Neural cell (in vitro differentiated cells): Measurements from ENCODE around the gene ELMO1. TPM values are rescaled to one million over a fixed set of nuclear protein-coding genes. Genes with fewer than 3 reads are reported as not detected.

Experiments used
- H2AFZ ChIP-seq: fragments of 200-600, 300-800 bp; sonication (generic), shearing (Covaris generic); 2 replicates; pipeline ENCODE4 v1.6.0; 2014; ENCODE audit warnings: low read depth, mild to moderate bottlenecking, antibody characterized with exemption, low read length, moderate library complexity
- H3F3A ChIP-seq: fragments of 200-600 bp; shearing (Covaris generic); 2 replicates; pipeline ENCODE4 v1.6.1; 2016; ENCODE audit warnings: mild to moderate bottlenecking, moderate library complexity, mixed read lengths, antibody characterized with exemption, low read length; ENCODE audit not compliant: insufficient read depth, poor library complexity, severe bottlenecking
- H3K27ac ChIP-seq: fragments of 200-600, 300-800 bp; sonication (generic), shearing (Covaris generic); 2 replicates; pipeline ENCODE4 v1.5.1; 2014; ENCODE audit warnings: mild to moderate bottlenecking, low read length, moderate library complexity
- H3K27me3 ChIP-seq: fragments of 300-800, 200-600 bp; sonication (generic), shearing (Covaris generic); 2 replicates; pipeline ENCODE4 v1.6.0; 2014; ENCODE audit warnings: mild to moderate bottlenecking, low read depth, low read length, moderate library complexity; ENCODE audit not compliant: insufficient read depth
- H3K36me3 ChIP-seq: fragments of 300-800, 200-600 bp; sonication (generic), shearing (Covaris generic); 2 replicates; pipeline ENCODE4 v1.5.1; 2014; ENCODE audit warnings: mild to moderate bottlenecking, antibody characterized with exemption, low read length, moderate library complexity; ENCODE audit not compliant: insufficient read depth
- H3K4me2 ChIP-seq: fragments of 300-800, 200-600 bp; sonication (generic), shearing (Covaris generic); 2 replicates; pipeline ENCODE4 v1.6.0; 2014; ENCODE audit warnings: mild to moderate bottlenecking, low read length
- H3K4me3 ChIP-seq: fragments of 300-800, 200-600 bp; sonication (generic), shearing (Covaris generic); 2 replicates; pipeline ENCODE4 v1.5.1; 2014; ENCODE audit warnings: mild to moderate bottlenecking, low read length, moderate library complexity
- H3K79me2 ChIP-seq: fragments of 200-600 bp; shearing (Covaris generic); replicated peaks from 2 replicates; pipeline ENCODE4 v1.6.0; 2014; ENCODE audit warnings: mild to moderate bottlenecking, low read length, moderate library complexity; ENCODE audit not compliant: insufficient read depth
- H3K9ac ChIP-seq: fragments of 300-800, 200-600 bp; sonication (generic), shearing (Covaris generic); 2 replicates; pipeline ENCODE4 v1.6.1; 2016; ENCODE audit warnings: mild to moderate bottlenecking, low read length, mixed read lengths
- H3K9me2 ChIP-seq: fragments of 200-600 bp; shearing (Covaris generic); 2 replicates; pipeline ENCODE4 v1.6.1; 2016; ENCODE audit warnings: mild to moderate bottlenecking, low read length, mixed read lengths; ENCODE audit not compliant: insufficient read depth
- H3K9me3 ChIP-seq: fragments of 200-600, 300-800 bp; sonication (generic), shearing (Covaris generic); 2 replicates; pipeline ENCODE4 v1.6.1; 2016; ENCODE audit warnings: mild to moderate bottlenecking, mixed run types, low read length, moderate library complexity, mixed read lengths
- H4K20me1 ChIP-seq: fragments of 200-600 bp; shearing (Covaris generic); 2 replicates; pipeline ENCODE4 v1.6.1; 2016; ENCODE audit warnings: mild to moderate bottlenecking, mixed run types; ENCODE audit not compliant: insufficient read depth
- CTCF ChIP-seq: fragments of 450-650 bp; IDR thresholded peaks from 2 replicates; pipeline ENCODE4 v1.5.1; 2014; ENCODE audit warnings: antibody characterized with exemption, mild to moderate bottlenecking, moderate library complexity; ENCODE audit not compliant: poor library complexity, severe bottlenecking
- EP300 ChIP-seq: fragments of 450-650 bp; conservative IDR thresholded peaks from 2 replicates; pipeline ENCODE4 v1.6.1; 2014; ENCODE audit warnings: antibody characterized with exemption, mild to moderate bottlenecking, moderate library complexity; ENCODE audit not compliant: poor library complexity, severe bottlenecking
- EZH2 ChIP-seq: fragments of 200-600, 300-800 bp; shearing (Covaris generic), sonication (generic); IDR thresholded peaks from 2 replicates; pipeline ENCODE4 v1.6.1; 2014; ENCODE audit warnings: antibody characterized with exemption, low read length, borderline replicate concordance, mild to moderate bottlenecking; ENCODE audit not compliant: insufficient read depth, poor library complexity, severe bottlenecking
- MXI1 ChIP-seq: fragments of 450-650 bp; conservative IDR thresholded peaks from 2 replicates; pipeline ENCODE4 v1.6.1; 2014; ENCODE audit warnings: antibody characterized with exemption, mild to moderate bottlenecking; ENCODE audit not compliant: poor library complexity, severe bottlenecking
- POLR2AphosphoS5 ChIP-seq: IDR thresholded peaks from 2 replicates; pipeline ENCODE4 v1.6.1; 2012
- RAD21 ChIP-seq: fragments of 450-650 bp; conservative IDR thresholded peaks from 2 replicates; pipeline ENCODE4 v1.6.1; 2014; ENCODE audit warnings: antibody characterized with exemption, mild to moderate bottlenecking, moderate library complexity
- SMC3 ChIP-seq: fragments of 450-650 bp; conservative IDR thresholded peaks from 2 replicates; pipeline ENCODE4 v1.6.1; 2014; ENCODE audit warnings: antibody characterized with exemption, mild to moderate bottlenecking, moderate library complexity; ENCODE audit not compliant: poor library complexity
- TAF1 ChIP-seq: IDR thresholded peaks from 2 replicates; pipeline ENCODE4 v1.6.1; 2012; ENCODE audit warnings: low read depth
- polyA plus RNA-seq: library from polyadenylated mRNA; depleted of rRNA; stranded (reverse); fragments of >200 nt; gene quantifications from 2 replicates; pipeline ENCODE4 v1.2.3, GENCODE V29; 2014
- TF ChIP-seq, protein P1 (sequence below): IDR thresholded peaks from 2 replicates; pipeline ENCODE4 v1.6.1; 2012; ENCODE audit warnings: borderline replicate concordance

Gene ELMO1
- polyA plus RNA-seq, 1 donor from 2014 or later, result 12.2 TPM

- Histone ChIP-seq H3K4me3 (no peak overlapping the region), H3K79me2 (no peaks in the 10 kb centered on the region), H3K4me2 (no peak overlapping the region), H3K27ac (no peak overlapping the region), H4K20me1 (no peaks in the 10 kb centered on the region), H3K36me3 (no peaks in the 10 kb centered on the region), H3K27me3 (no peaks in the 10 kb centered on the region), H3K9me3 (no peaks in the 10 kb centered on the region), H3K9ac (no peak overlapping the region), H3F3A (no peaks in the 10 kb centered on the region), H2AFZ (no peak overlapping the region), H3K9me2 (no peaks in the 10 kb centered on the region)
- no peak for TF ChIP-seq EZH2
- TF ChIP-seq CTCF, result no peak
- TF ChIP-seq SMC3, result no peak
- TF ChIP-seq EP300, result no peak
- no peak for TF ChIP-seq RAD21
- TF ChIP-seq TAF1, result no peak
- no peak for TF ChIP-seq POLR2AphosphoS5
- TF ChIP-seq MXI1, result no peak
- TF ChIP-seq, protein P1, sequence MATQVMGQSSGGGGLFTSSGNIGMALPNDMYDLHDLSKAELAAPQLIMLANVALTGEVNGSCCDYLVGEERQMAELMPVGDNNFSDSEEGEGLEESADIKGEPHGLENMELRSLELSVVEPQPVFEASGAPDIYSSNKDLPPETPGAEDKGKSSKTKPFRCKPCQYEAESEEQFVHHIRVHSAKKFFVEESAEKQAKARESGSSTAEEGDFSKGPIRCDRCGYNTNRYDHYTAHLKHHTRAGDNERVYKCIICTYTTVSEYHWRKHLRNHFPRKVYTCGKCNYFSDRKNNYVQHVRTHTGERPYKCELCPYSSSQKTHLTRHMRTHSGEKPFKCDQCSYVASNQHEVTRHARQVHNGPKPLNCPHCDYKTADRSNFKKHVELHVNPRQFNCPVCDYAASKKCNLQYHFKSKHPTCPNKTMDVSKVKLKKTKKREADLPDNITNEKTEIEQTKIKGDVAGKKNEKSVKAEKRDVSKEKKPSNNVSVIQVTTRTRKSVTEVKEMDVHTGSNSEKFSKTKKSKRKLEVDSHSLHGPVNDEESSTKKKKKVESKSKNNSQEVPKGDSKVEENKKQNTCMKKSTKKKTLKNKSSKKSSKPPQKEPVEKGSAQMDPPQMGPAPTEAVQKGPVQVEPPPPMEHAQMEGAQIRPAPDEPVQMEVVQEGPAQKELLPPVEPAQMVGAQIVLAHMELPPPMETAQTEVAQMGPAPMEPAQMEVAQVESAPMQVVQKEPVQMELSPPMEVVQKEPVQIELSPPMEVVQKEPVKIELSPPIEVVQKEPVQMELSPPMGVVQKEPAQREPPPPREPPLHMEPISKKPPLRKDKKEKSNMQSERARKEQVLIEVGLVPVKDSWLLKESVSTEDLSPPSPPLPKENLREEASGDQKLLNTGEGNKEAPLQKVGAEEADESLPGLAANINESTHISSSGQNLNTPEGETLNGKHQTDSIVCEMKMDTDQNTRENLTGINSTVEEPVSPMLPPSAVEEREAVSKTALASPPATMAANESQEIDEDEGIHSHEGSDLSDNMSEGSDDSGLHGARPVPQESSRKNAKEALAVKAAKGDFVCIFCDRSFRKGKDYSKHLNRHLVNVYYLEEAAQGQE, result no peak
Measured at GRCh38 chr7:36811807-36812206, 636.9 kb downstream of the ELMO1 start.

GRCh38 chr7:36810489-36810888 is 638.2 kb downstream of the ELMO1 start:
- Histone ChIP-seq H4K20me1 (no peaks in the 10 kb centered on the region), H3K9me3 (no peaks in the 10 kb centered on the region), H3K36me3 (no peaks in the 10 kb centered on the region), H3K27ac (no peak overlapping the region), H3K9ac (no peak overlapping the region), H3F3A (no peaks in the 10 kb centered on the region), H3K4me2 (no peak overlapping the region), H3K79me2 (no peaks in the 10 kb centered on the region), H2AFZ (no peak overlapping the region), H3K27me3 (no peaks in the 10 kb centered on the region), H3K4me3 (no peak overlapping the region), H3K9me2 (no peaks in the 10 kb centered on the region)
- TF ChIP-seq TAF1 (no peak), EP300 (no peak), EZH2 (no peak), MXI1 (no peak), CTCF (no peak), POLR2AphosphoS5 (no peak), SMC3 (no peak), RAD21 (no peak)
- TF ChIP-seq, protein P1, result no peak
